PC-9 (cell line): Measurements from ENCODE around the gene RIPK3.

Experiments
- EZH2 ChIP-seq: fragments of 200-600 bp; sonication (generic); IDR thresholded peaks from 2 replicates; pipeline ENCODE4 v1.8.0; 2017; ENCODE audit warnings: antibody characterized with exemption, low read depth
- TF ChIP-seq, protein P1 (sequence below): fragments of 200-600 bp; sonication (generic); conservative IDR thresholded peaks from 2 replicates; pipeline ENCODE4 v1.6.1; 2017; ENCODE audit warnings: mixed run types, antibody characterized with exemption, mild to moderate bottlenecking, moderate library complexity

DNA sequence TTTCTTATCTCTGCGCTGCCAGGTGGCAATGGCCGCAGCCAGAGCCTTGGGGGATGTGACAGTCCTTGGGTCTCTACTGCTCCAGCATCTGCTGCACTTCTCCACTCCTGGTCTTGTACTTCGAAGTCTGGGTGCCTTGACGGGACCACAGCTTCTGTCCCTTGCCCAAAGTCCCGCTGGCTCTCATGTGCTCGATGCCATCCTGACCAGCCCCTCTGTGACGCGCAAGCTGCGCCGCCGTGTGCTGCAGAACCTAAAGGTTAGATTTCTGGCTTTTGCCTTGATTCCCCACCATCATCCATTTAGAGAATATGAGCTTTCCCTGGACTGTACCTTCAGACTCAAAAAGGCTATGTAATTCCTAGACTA lies 35.8 kb downstream of the RIPK3 start:
- TF ChIP-seq, protein P1, sequence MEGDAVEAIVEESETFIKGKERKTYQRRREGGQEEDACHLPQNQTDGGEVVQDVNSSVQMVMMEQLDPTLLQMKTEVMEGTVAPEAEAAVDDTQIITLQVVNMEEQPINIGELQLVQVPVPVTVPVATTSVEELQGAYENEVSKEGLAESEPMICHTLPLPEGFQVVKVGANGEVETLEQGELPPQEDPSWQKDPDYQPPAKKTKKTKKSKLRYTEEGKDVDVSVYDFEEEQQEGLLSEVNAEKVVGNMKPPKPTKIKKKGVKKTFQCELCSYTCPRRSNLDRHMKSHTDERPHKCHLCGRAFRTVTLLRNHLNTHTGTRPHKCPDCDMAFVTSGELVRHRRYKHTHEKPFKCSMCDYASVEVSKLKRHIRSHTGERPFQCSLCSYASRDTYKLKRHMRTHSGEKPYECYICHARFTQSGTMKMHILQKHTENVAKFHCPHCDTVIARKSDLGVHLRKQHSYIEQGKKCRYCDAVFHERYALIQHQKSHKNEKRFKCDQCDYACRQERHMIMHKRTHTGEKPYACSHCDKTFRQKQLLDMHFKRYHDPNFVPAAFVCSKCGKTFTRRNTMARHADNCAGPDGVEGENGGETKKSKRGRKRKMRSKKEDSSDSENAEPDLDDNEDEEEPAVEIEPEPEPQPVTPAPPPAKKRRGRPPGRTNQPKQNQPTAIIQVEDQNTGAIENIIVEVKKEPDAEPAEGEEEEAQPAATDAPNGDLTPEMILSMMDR, result no peak
- TF ChIP-seq EZH2, result no peak
